Tibial artery (tissue), 4 donors: ENCODE results near the gene PTRHD1.
A peak's percentile ranks its signal among the peaks of the same experiment; 100 is the strongest.

Experiments
- DNase-seq, 2 donors: peaks; one replicate each; pipeline ENCODE4 v3.0.0-alpha.2; 2019
- H3K27ac ChIP-seq, 2 donors: fragments of 200-600 bp; sonication (generic) in 1 of 2; 1 replicate in 1 of 2; 2 replicates in 1 of 2; pipeline ENCODE4 v1.5.1; 2018 to 2019; ENCODE audit warnings: mild to moderate bottlenecking in 1 of 2
- H3K27me3 ChIP-seq, 2 donors: fragments of 200-600 bp; sonication (generic) in 1 of 2; one replicate each; pipeline versions ENCODE4 v1.5.1 to v1.6.0; 2016 to 2019
- H3K36me3 ChIP-seq, 3 donors: fragments of 200-600 bp; sonication (generic) in 2 of 3; one replicate each; pipeline ENCODE4 v1.5.1; 2016 to 2019; ENCODE audit warnings: mild to moderate bottlenecking in 2 of 3
- H3K4me1 ChIP-seq, 4 donors: fragments of 200-600 bp; sonication (generic) in 2 of 4; 1 replicate in 3 of 4; 2 replicates in 1 of 4; pipeline ENCODE4 v1.5.1; 2016 to 2019
- H3K4me3 ChIP-seq, 2 donors: fragments of 200-600 bp; sonication (generic) in 1 of 2; 1 replicate in 1 of 2; 2 replicates in 1 of 2; pipeline ENCODE4 v1.5.1; 2018 to 2019; ENCODE audit warnings: mild to moderate bottlenecking in 2 of 2
- H3K9me3 ChIP-seq, 3 donors: fragments of 200-600 bp; sonication (generic) in 1 of 3; one replicate each; pipeline ENCODE4 v1.5.1; 2016 to 2019
- intact Hi-C: fragments of 100-400 bp; cut with DNase I; formaldehyde crosslinking; loops from one replicate; pipeline ENCODE4 v1.15.0; 2023; ENCODE audit warnings: low total_unique reads
- TF ChIP-seq, protein P1 (sequence below), 2 experiments: fragments of 200-600 bp in 1 of 2; fragments of 450-650 bp in 1 of 2; IDR thresholded peaks; one replicate each; pipeline ENCODE4 v1.5.1; 2017 to 2019; ENCODE audit warnings: antibody characterized with exemption in 2 of 2, mild to moderate bottlenecking in 1 of 2, moderate library complexity in 1 of 2

Gene PTRHD1, protein sequence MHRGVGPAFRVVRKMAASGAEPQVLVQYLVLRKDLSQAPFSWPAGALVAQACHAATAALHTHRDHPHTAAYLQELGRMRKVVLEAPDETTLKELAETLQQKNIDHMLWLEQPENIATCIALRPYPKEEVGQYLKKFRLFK

DNA sequence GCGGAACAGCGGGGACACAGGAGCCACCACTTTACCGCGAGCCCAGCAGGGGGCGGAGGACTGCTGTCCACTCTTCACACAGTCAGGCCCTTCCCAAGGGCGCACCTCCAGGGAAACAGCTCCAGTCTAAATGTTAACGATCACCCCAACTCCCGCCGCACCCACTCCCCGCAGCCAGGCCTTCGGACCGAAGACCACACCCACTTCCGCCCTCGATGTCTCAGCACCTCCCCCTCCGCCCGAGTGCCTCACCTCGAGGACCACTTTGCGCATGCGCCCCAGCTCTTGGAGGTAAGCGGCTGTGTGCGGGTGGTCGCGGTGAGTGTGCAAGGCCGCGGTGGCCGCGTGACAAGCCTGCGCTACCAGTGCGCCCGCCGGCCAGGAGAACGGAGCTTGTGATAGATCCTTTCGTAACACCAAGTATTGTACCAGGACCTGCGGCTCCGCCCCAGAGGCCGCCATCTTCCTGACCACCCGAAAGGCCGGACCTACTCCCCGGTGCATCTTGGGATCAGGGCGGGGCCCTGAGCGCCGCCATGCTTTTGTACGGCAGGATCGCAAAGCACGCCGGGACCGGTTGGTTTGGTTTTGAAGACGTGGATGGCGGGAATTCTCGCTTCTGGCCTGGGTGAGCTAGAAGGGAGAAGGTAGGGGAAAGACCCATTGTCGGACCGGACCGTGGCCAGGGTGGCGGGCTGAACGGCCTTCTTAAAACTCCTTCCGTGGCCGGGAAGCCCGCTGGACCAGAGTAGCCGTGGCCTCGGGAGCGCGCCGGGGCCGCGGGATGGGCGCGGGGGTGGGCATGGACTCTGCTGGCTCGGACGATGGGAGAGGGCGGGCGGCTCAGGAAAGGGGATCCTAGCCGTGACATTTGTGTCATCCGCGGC, at the start of gene PTRHD1, which contains the start of gene CENPO:
PTRHD1 (minus strand) TSS at position 518 of the 887 bp plus-strand sequence; CDS start at position 504, 14 bp downstream.
CENPO (plus strand) TSS at position 552 of the 887 bp plus-strand sequence. CDS start 495 bp downstream, outside the sequence.
- TF ChIP-seq, protein P1, sequence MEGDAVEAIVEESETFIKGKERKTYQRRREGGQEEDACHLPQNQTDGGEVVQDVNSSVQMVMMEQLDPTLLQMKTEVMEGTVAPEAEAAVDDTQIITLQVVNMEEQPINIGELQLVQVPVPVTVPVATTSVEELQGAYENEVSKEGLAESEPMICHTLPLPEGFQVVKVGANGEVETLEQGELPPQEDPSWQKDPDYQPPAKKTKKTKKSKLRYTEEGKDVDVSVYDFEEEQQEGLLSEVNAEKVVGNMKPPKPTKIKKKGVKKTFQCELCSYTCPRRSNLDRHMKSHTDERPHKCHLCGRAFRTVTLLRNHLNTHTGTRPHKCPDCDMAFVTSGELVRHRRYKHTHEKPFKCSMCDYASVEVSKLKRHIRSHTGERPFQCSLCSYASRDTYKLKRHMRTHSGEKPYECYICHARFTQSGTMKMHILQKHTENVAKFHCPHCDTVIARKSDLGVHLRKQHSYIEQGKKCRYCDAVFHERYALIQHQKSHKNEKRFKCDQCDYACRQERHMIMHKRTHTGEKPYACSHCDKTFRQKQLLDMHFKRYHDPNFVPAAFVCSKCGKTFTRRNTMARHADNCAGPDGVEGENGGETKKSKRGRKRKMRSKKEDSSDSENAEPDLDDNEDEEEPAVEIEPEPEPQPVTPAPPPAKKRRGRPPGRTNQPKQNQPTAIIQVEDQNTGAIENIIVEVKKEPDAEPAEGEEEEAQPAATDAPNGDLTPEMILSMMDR (IDR thresholded peaks at IDR 0.05), result peak; percentile 57 to 68
- Histone ChIP-seq H3K9me3 (no peaks in the 10 kb centered on the region), H3K27me3 (no peaks in the 10 kb centered on the region), H3K36me3 (no peaks in the 10 kb centered on the region), H3K27ac (peak within 1 kb of the TSS; percentile 86 to 96), H3K4me1 (peaks cover 0 to 15% (median 8%) of the 10 kb centered on the region in 4 donors), H3K4me3 (peak within 1 kb of the TSS; percentile 58 to 70)
- intact Hi-C loops, result no loop called here
- DNase-seq, result peak; percentile 96 to 97

DNA sequence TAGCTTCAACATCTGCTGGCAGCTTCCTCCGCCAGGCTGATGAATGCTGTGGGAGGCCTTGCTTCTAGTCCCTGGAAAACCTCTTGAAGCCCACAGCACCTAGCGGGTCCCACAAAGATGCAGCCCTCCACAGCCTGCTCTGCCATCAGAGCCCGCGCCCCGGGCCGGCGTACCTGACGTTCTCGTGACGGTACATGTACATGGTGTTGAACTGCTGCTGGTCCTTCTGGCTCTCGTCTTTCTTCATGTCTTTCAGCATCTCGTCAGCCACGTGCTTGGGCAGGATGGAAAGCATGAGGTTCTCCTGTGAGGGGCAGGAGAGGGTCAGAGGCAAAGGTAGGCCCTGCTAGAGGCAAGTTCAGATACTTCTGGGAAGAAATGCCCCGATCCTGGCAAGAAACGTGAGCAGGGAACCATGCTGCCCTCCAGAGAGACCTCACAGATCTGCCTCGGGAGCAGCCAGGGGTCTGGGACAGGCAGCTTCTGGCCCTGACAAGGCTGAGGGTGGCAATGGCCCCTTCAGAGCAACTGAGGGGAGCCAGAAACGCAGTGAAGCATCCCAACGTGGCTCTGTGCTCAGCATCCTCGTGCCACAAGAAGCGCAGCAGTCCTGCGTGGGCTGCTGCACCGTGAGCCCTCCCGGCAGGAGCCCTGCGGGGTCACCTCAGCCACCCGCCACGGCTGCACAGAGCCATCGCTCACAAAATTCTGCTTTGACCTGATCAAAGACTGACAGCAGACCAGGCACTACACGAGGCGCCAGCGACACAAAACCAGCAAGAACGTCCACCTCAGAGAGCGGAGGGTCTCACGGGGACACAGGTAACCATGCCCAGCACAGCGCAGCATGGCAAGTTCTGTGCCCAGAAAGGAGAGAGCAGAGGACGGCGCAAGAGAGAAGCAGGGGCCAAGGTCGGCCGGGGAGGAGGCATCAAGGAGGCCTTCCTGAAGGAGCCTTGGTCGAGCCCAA, 49.2 kb upstream of the PTRHD1 start:
- no peaks in the 10 kb centered on the region for H3K27me3 ChIP-seq
- H3K9me3 ChIP-seq, result no peaks in the 10 kb centered on the region
- H3K4me1 ChIP-seq, result no peaks in the 10 kb centered on the region
- intact Hi-C loops, result no loop called here
- H3K27ac ChIP-seq, result no peak overlapping the region
- TF ChIP-seq, protein P1 (IDR thresholded peaks at IDR 0.05), result no peak
- H3K36me3 ChIP-seq, result peaks cover 4 to 53% (median 45%) of the 10 kb centered on the region in 3 donors
- DNase-seq, result no peak
- no peak overlapping the region for H3K4me3 ChIP-seq

DNA sequence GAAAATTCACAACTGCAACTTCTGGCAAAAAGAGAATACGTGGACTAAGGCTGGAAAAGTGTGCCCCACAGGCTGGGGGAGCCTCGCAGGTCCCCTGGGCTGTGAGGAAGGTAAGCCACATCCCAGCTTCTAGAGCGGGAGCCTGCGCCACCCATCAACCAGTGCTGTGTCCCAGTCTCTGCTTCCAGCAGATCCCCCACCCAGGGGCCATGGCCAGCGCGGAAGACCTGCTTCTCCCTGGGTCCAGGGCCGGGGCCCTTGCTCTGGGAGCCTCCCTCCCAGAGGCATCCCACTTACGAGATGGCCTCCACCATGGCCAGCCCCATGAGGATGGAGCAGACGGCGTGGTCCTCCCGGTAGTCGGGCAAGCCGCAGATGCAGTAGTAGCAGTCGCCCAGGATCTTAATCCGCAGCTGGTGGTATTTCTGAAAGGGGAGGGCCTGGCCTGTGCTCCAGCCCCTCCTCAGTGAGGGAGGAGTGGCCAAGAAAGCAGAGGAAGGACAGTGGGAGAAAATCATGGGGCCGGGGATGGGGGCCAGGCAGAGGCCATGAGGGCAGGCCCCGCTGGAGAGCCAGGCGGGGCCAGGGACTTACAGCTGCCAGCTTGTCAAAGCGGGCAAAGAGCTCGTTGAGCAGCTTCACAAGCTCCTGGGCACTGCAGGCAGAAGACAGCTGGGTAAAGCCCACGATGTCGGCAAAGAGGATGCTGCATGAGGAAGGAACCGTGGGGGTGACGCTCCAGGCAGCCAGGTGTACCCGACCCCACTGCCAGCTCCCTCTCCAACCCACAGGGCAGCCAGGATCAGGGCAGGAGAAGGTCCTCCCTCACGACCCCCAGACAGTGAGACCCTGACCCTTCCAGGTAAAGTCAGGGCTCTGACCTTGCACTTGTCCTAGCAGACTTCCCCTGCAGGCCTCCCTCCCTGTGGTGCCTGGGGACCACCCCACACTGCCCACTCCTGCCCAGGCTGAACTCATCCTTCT, 48.1 kb upstream of the PTRHD1 start:
- Histone ChIP-seq H3K27me3 (no peaks in the 10 kb centered on the region), H3K36me3 (peaks cover 4 to 65% (median 56%) of the 10 kb centered on the region in 3 donors), H3K9me3 (no peaks in the 10 kb centered on the region), H3K4me1 (no peaks in the 10 kb centered on the region), H3K4me3 (no peak overlapping the region), H3K27ac (no peak overlapping the region)
- TF ChIP-seq, protein P1 (IDR thresholded peaks at IDR 0.05), result no peak
- no peak for DNase-seq
- intact Hi-C loops, result no loop called here

DNA sequence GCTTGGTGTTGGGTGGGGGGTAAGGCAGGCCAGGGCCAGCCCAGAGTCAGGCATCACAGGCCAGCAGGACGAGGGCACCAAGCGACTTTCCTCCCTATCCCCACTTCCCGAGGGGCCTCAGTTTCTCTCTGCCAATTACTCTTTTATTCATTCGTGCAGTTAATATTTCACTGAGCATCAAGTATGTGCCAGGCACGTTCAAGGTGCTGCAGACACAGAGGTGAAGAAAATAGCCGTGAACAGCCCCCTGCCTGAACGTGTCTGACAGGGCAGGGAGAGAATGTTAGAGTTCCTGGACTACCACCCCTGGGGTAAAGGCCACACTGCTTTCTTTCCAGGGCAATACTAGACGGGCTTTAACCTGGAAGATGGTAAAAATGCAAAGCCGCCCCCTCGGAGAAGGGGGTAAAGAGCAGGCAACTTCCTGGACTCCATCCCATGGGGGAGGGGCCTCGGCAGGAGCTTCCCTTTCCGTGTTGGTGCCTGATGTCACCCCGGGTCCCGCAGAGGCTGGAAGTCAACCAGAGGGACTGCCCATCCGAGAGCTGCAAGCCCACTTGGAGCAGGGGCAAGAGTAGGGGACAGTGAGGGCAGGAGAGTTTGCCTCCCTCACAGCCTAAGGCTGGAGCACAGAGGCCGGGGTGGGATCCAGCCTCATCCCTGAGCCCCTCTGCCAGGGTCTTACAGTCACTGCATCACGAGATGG, 47.1 kb upstream of the PTRHD1 start:
- no peaks in the 10 kb centered on the region for H3K9me3 ChIP-seq
- no peaks in the 10 kb centered on the region for H3K27me3 ChIP-seq
- no peak overlapping the region for H3K27ac ChIP-seq
- no peaks in the 10 kb centered on the region for H3K4me1 ChIP-seq
- DNase-seq, result no peak
- intact Hi-C loops, result no loop called here
- H3K36me3 ChIP-seq, result peaks cover 4 to 74% (median 65%) of the 10 kb centered on the region in 3 donors
- TF ChIP-seq, protein P1 (IDR thresholded peaks at IDR 0.05), result no peak
- H3K4me3 ChIP-seq, result no peak overlapping the region
